CD4-positive, alpha-beta memory T cell (primary cell): Measurements from ENCODE around the gene RALGAPA1. TPM values are rescaled to one million over a fixed set of nuclear protein-coding genes. Genes with fewer than 3 reads are reported as not detected.
A peak's percentile ranks its signal among the peaks of the same experiment; 100 is the strongest.
"Not testable (repeated sequence)": the region's sequence is repeated elsewhere in the genome, so short reads cannot be mapped to it uniquely, and the experiment has no call there.

ENCODE experiments used
- CTCF ChIA-PET: fragments of 350-600 bp; sonication (Branson Sonifier 250); formaldehyde crosslinking; loops from one replicate; lab custom pipeline; 2021; ENCODE audit warnings: inconsistent platforms; ENCODE audit not compliant: partially characterized antibody; lab: Charles Lee
- POLR2A ChIA-PET: fragments of 350-600 bp; sonication (Branson Sonifier 250); formaldehyde crosslinking; loops from one replicate; lab custom pipeline; 2021; ENCODE audit not compliant: partially characterized antibody; lab: Charles Lee
- DNase-seq, 5 donors: peaks; one replicate each; pipeline versions ENCODE4 v3.0.0 to v3.0.0-alpha.2; 2020 to 2022; ENCODE audit warnings: mixed read lengths in 1 of 5
- H3K27ac ChIP-seq: one replicate; pipeline ENCODE4 v1.7.0; 2013; ENCODE audit warnings: low read depth, low read length
- H3K27me3 ChIP-seq: 2 replicates; pipeline ENCODE4 v1.7.0; 2013; ENCODE audit warnings: mild to moderate bottlenecking, low read length, moderate library complexity; ENCODE audit not compliant: insufficient read depth
- H3K36me3 ChIP-seq: 2 replicates; pipeline ENCODE4 v1.7.0; 2013; ENCODE audit warnings: mild to moderate bottlenecking, low read length, moderate library complexity; ENCODE audit not compliant: insufficient read depth
- H3K4me1 ChIP-seq: 2 replicates; pipeline ENCODE4 v1.7.0; 2013; ENCODE audit warnings: mild to moderate bottlenecking, low read length, moderate library complexity; ENCODE audit not compliant: insufficient read depth
- H3K4me3 ChIP-seq, 2 donors: one replicate each; pipeline ENCODE4 v1.7.0; 2013; ENCODE audit warnings: low read length in 2 of 2, mild to moderate bottlenecking in 1 of 2
- H3K9me3 ChIP-seq, 2 donors: one replicate each; pipeline ENCODE4 v1.7.0; 2013; ENCODE audit warnings: low read length in 2 of 2, control low read depth in 1 of 2; ENCODE audit not compliant: control insufficient read depth in 1 of 2
- H3K27ac Mint-ChIP-seq, 7 donors: one replicate each; pipeline ENCODE4 v1.8.0; 2020 to 2021; ENCODE audit warnings: mixed read lengths in 7 of 7, mild to moderate bottlenecking in 6 of 7, inconsistent platforms in 3 of 7, moderate library complexity in 3 of 7
- H3K27me3 Mint-ChIP-seq, 2 donors: one replicate each; pipeline ENCODE4 v1.8.0; 2020 to 2021; ENCODE audit warnings: mixed read lengths in 2 of 2
- H3K36me3 Mint-ChIP-seq, 2 donors: one replicate each; pipeline ENCODE4 v1.8.0; 2020 to 2021; ENCODE audit warnings: mixed read lengths in 2 of 2, inconsistent platforms in 1 of 2, mild to moderate bottlenecking in 1 of 2
- H3K4me1 Mint-ChIP-seq, 4 donors: one replicate each; pipeline ENCODE4 v1.8.0; 2020 to 2021; ENCODE audit warnings: mixed read lengths in 4 of 4, mild to moderate bottlenecking in 1 of 4
- H3K4me3 Mint-ChIP-seq, 8 donors: one replicate each; pipeline ENCODE4 v1.8.0; 2020 to 2021; ENCODE audit warnings: mixed read lengths in 8 of 8, mild to moderate bottlenecking in 7 of 8, moderate library complexity in 6 of 8, inconsistent platforms in 3 of 8
- H3K9me3 Mint-ChIP-seq, 8 donors: one replicate each; pipeline ENCODE4 v1.8.0; 2020 to 2021; ENCODE audit warnings: mixed read lengths in 8 of 8, mild to moderate bottlenecking in 5 of 8, inconsistent platforms in 3 of 8, moderate library complexity in 1 of 8
- intact Hi-C: fragments of 100-400 bp; cut with micrococcal nuclease; formaldehyde crosslinking; loops from one replicate; pipeline ENCODE4 v1.15.1; 2023
- polyA plus RNA-seq, 2 donors: library from polyadenylated mRNA; unstranded; fragments of 300-500 nt; fragmentation: Illumina TruSeq; gene quantifications; one replicate each; pipeline ENCODE4 v1.2.3, GENCODE V29; 2021
- total RNA-seq, 2 experiments: library from RNA; stranded (reverse); gene quantifications; one replicate each; pipeline ENCODE4 v1.2.3, GENCODE V29; 2021

RALGAPA1 gene
- total RNA-seq (10 to 100 TPM; 64.7 to 66.0 TPM), polyA plus RNA-seq (10 to 100 TPM; 15.1 to 21.1 TPM)

DNA sequence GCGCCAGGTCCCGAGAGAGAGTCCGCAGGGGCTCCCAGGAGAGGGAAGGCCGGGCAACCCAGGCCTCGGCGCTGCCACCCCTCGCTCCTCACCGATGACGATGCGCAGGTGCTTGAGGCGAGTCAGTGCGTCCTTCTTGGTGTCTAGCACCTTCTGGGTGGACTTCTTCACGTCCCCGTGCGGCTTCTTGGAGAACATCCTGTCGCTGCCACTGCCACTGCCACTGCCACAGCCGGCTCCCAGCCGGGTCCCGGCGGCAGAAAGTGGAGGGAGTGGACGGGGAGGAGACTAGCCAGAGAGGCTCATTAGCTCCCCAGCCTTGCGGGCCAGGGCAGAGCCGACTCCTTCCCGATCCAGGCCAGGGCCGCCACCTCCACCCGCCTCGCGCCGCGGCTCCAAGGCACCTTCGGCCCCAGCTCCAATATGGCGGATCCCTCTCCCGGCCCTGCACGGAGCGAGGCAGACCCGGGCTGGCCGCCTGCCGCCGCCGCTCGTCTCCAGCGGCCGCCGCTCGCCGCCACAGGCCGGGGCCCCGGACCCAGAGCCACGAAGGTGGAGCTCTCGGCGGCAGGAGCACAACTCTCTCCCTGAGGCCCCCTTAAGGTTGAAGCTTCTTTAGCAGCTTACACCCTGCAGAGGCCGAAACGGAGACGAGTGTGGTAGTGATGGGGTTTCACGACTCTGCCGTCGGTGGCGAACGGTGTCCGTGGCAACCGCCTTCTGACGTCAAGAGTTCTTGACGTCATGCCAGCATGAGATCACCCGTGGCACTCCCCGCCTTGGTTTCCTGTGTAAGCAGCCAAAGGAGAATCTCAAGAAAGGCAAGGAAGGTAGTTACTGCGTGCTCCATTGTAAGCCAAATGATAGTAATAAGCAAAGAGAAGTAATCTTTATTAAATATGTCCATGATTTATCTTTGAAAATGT lies at the start of gene RALGAPA1:
RALGAPA1 (minus strand) TSS at position 658 of the 926 bp plus-strand sequence; CDS start at position 198, 460 bp downstream.
- POLR2A ChIA-PET = interaction anchor here (0.7 to 1.9 kb wide), 5 partner anchors 9 to 405 kb away, joined by 4 to 10 read pairs (median 6); partner anchors contain the start of genes BRMS1L and NFKBIA
- H3K9me3 ChIP-seq, H3K36me3 ChIP-seq, H3K9me3 Mint-ChIP-seq, H3K27me3 ChIP-seq, H3K27me3 Mint-ChIP-seq: not testable (repeated sequence)
- Histone ChIP-seq H3K27ac (peak within 1 kb of the TSS; percentile 84), H3K4me3 (peak within 1 kb of the TSS; percentile 45 to 81), H3K4me1 (peaks cover 23% of the 10 kb centered on the region)
- CTCF ChIA-PET = interaction anchor here (0.5 to 2.4 kb wide), 5 partner anchors 13 to 182 kb away, joined by 3 to 10 read pairs (median 5); partner anchors contain the start of gene BRMS1L
- intact Hi-C loops = loop anchor here (1.0 to 5.0 kb wide), 7 partner anchors 13 to 826 kb away; partner anchors contain the start of genes BRMS1L, FAM177A1, PPP2R3C and PRORP
- Mint-ChIP-seq H3K4me1 (peaks cover 19 to 44% (median 33%) of the 10 kb centered on the region in 4 donors), H3K36me3 (peaks cover 0 to 12% of the 10 kb centered on the region in 2 donors), H3K4me3 (peak within 1 kb of the TSS; percentile 94 to 99 (median 98)), H3K27ac (peak within 1 kb of the TSS; percentile 89 to 99 (median 98))
- DNase-seq = peak; percentile 95 to 98 (median 96)

DNA sequence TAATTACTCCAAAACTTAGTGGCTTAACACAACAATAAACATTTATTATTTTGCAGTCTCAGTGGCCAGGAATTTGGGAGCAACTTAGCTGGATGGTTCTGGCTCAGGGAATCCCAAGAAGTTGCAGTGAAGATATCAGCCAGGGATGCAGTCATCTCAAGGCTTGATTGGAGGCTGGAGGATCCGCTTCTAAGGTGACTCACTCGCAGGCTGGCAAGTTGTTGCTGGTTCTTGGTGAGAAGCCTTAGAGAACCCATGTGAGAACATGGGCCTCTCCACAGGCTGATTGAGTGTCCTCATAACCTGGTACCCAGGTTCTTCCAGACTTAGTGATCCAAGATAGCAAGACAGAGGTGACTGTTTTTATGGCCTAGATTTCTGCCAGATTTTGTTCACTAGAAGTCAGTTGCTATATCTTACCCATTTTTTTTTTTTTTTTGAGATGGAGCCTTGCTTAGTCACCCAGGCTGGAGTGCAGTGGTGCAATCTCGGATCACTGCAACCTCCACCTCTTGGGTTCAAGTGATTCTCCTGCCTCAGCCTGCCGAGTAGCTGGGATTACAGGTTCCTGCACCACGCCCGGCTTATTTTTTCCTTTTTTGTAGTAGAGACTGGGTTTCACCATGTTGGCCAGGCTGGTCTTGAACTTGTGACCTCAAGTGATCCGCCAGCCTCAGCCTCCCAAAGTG lies 49.6 kb upstream of the RALGAPA1 start:
- H3K4me3 Mint-ChIP-seq = no peak overlapping the region
- no peak overlapping the region for H3K27ac ChIP-seq
- no peaks in the 10 kb centered on the region for H3K9me3 ChIP-seq
- H3K9me3 Mint-ChIP-seq = no peaks in the 10 kb centered on the region
- H3K4me1 ChIP-seq = no peaks in the 10 kb centered on the region
- no peaks in the 10 kb centered on the region for H3K36me3 ChIP-seq
- no peak overlapping the region for H3K27ac Mint-ChIP-seq
- intact Hi-C loops = no loop called here
- no peaks in the 10 kb centered on the region for H3K27me3 Mint-ChIP-seq
- no peak overlapping the region for H3K4me3 ChIP-seq
- ChIA-PET POLR2A (no interaction called here), CTCF (no interaction called here)
- peaks cover 35 to 45% of the 10 kb centered on the region in 2 donors for H3K36me3 Mint-ChIP-seq
- H3K27me3 ChIP-seq = no peaks in the 10 kb centered on the region
- H3K4me1 Mint-ChIP-seq = peaks cover 0 to 7% (median 5%) of the 10 kb centered on the region in 4 donors
- DNase-seq = no peak

DNA sequence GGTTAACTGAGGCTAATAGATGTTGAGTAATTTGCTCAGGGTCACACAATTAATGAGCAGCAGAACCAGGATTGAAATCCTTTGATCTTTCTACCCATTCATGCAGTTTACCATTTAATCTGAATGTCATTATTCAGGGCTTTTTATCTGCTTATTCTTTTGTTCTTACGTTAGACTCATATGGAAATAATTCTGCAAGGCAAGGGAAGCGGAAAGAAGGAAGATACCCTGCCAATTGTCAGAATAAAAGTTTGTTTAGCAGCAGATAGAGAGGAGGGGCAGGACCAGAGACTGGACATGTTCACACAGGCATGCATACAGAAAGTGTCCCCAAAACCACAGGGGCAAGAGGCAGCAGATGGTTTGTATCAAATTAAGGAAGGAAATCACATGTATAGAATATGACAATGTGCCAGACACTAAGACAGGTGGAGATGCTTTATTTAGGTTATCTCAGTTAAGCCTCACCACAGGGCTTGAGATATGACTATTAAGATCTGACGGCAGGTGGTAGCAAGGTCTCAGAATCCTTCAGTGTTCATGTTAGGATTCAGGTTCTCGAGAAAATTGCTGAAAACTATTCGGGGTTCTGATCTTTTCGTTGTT lies 46.9 kb upstream of the RALGAPA1 start:
- H3K36me3 Mint-ChIP-seq = peaks cover 33 to 39% of the 10 kb centered on the region in 2 donors
- CTCF ChIA-PET = no interaction called here
- no peak overlapping the region for H3K4me3 ChIP-seq

DNA sequence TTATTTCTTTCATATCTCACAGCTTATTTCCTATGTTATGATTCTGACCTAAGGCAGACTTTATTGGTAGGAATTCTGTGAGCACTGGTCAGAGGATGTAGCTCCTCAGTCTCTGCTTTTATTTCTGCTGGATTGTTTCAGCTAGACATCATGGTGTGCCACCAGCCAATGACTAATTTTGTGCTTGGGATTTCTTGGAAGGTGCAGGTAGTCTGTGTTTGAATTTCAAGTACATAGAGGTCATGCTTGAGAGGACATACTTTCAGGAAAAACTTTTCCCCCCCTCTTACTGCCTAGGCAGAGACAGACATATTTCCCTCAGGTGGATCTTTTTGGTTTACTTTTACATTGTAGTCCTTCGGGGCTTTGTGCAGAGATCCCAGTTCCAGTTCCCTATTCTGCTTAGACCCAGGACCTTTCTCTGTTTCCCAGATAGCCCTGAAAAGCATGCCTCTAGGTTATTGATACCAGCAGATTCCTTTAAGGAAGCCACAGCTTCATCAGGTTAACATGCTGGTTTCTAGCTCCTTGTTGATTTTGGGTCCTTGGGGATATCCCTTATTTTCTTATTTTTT lies 45.7 kb upstream of the RALGAPA1 start:
- Mint-ChIP-seq H3K36me3 (peaks cover 41 to 42% of the 10 kb centered on the region in 2 donors), H3K4me3 (no peak overlapping the region), H3K27me3 (no peaks in the 10 kb centered on the region), H3K9me3 (peaks cover 0 to 6% (median 1%) of the 10 kb centered on the region in 8 donors), H3K4me1 (peaks cover 0 to 7% (median 5%) of the 10 kb centered on the region in 4 donors), H3K27ac (no peak overlapping the region)
- intact Hi-C loops = no loop called here
- Histone ChIP-seq H3K36me3 (no peaks in the 10 kb centered on the region), H3K4me1 (no peaks in the 10 kb centered on the region), H3K4me3 (no peak overlapping the region), H3K27me3 (no peaks in the 10 kb centered on the region), H3K9me3 (no peaks in the 10 kb centered on the region), H3K27ac (no peak overlapping the region)
- CTCF ChIA-PET = no interaction called here
- POLR2A ChIA-PET = no interaction called here
- DNase-seq = no peak

More for the DNA sequence above, 46.9 kb upstream of the RALGAPA1 start:
- intact Hi-C loops = no loop called here
- no peak for DNase-seq
- no peak overlapping the region for H3K4me3 Mint-ChIP-seq
- Histone ChIP-seq H3K9me3 (no peaks in the 10 kb centered on the region), H3K27me3 (no peaks in the 10 kb centered on the region), H3K27ac (no peak overlapping the region), H3K4me1 (no peaks in the 10 kb centered on the region), H3K36me3 (no peaks in the 10 kb centered on the region)
- H3K27me3 Mint-ChIP-seq = no peaks in the 10 kb centered on the region
- H3K27ac Mint-ChIP-seq = peak overlapping the region in 1 of 7 donors; percentile 17
- H3K9me3 Mint-ChIP-seq = peaks cover 0 to 4% (median 1%) of the 10 kb centered on the region in 8 donors
- peaks cover 0 to 7% (median 5%) of the 10 kb centered on the region in 4 donors for H3K4me1 Mint-ChIP-seq
- POLR2A ChIA-PET = no interaction called here

- H3K36me3 Mint-ChIP-seq = peaks cover 45 to 50% of the 10 kb centered on the region in 2 donors
- intact Hi-C loops = no loop called here
- DNase-seq = no peak
- Histone ChIP-seq H3K4me3 (no peak overlapping the region), H3K4me1 (no peaks in the 10 kb centered on the region), H3K27ac (no peak overlapping the region), H3K36me3 (no peaks in the 10 kb centered on the region), H3K9me3 (no peaks in the 10 kb centered on the region), H3K27me3 (no peaks in the 10 kb centered on the region)
- no peaks in the 10 kb centered on the region for H3K27me3 Mint-ChIP-seq
- peaks cover 0 to 6% (median 1%) of the 10 kb centered on the region in 8 donors for H3K9me3 Mint-ChIP-seq
- no peak overlapping the region for H3K4me3 Mint-ChIP-seq
- H3K4me1 Mint-ChIP-seq = peaks cover 0 to 7% (median 5%) of the 10 kb centered on the region in 4 donors
- H3K27ac Mint-ChIP-seq = no peak overlapping the region
- ChIA-PET CTCF (no interaction called here), POLR2A (no interaction called here)
These were observed 44.1 kb upstream of the RALGAPA1 start for GRCh38 chr14:35853225-35853624.

GRCh38 chr14:35851823-35852222 lies 42.7 kb upstream of the RALGAPA1 start:
- Mint-ChIP-seq H3K36me3 (peaks cover 52% of the 10 kb centered on the region in 2 donors), H3K4me3 (no peak overlapping the region), H3K4me1 (peaks cover 0 to 7% (median 5%) of the 10 kb centered on the region in 4 donors), H3K27me3 (no peaks in the 10 kb centered on the region), H3K9me3 (peaks cover 0 to 6% (median 1%) of the 10 kb centered on the region in 8 donors), H3K27ac (no peak overlapping the region)
- CTCF ChIA-PET = no interaction called here
- intact Hi-C loops = no loop called here
- Histone ChIP-seq H3K27ac (no peak overlapping the region), H3K4me1 (no peaks in the 10 kb centered on the region), H3K4me3 (no peak overlapping the region), H3K9me3 (no peaks in the 10 kb centered on the region), H3K27me3 (no peaks in the 10 kb centered on the region), H3K36me3 (no peaks in the 10 kb centered on the region)
- no peak for DNase-seq
- POLR2A ChIA-PET = no interaction called here
